ENCODE measurements around the gene CLCN4.

DNA sequence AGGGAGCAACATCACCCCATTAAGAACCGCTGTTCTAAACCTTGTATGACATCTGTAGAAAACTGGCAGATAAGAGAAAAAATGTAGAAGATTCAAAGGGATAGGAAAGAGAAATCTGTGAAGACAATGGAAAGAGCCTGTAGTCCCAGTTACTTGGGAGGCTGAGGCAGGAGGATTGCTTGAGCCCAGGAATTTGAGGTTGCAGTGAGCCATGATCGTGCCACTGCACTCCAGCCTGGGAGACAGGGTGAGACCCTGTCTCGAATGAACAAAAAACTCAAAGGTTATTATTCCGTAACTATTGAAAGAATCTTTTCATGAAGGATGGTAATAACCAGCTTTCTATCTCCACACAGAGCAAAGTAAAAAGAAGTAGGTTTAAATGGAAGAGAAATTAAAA, 1.6 kb upstream of the CLCN4 start:
- TF ChIP-seq, protein P1, sequence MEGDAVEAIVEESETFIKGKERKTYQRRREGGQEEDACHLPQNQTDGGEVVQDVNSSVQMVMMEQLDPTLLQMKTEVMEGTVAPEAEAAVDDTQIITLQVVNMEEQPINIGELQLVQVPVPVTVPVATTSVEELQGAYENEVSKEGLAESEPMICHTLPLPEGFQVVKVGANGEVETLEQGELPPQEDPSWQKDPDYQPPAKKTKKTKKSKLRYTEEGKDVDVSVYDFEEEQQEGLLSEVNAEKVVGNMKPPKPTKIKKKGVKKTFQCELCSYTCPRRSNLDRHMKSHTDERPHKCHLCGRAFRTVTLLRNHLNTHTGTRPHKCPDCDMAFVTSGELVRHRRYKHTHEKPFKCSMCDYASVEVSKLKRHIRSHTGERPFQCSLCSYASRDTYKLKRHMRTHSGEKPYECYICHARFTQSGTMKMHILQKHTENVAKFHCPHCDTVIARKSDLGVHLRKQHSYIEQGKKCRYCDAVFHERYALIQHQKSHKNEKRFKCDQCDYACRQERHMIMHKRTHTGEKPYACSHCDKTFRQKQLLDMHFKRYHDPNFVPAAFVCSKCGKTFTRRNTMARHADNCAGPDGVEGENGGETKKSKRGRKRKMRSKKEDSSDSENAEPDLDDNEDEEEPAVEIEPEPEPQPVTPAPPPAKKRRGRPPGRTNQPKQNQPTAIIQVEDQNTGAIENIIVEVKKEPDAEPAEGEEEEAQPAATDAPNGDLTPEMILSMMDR (tag by site-specific recombination; IDR thresholded peaks at IDR 0.05): no peak
- TF ChIP-seq ZNF335 (tag by site-specific recombination; conservative IDR thresholded peaks at IDR 0.05): no peak
- TF ChIP-seq MYNN (tag by site-specific recombination; IDR thresholded peaks at IDR 0.05; ENCODE audit: borderline replicate concordance): no peak
- TF ChIP-seq, protein P2, sequence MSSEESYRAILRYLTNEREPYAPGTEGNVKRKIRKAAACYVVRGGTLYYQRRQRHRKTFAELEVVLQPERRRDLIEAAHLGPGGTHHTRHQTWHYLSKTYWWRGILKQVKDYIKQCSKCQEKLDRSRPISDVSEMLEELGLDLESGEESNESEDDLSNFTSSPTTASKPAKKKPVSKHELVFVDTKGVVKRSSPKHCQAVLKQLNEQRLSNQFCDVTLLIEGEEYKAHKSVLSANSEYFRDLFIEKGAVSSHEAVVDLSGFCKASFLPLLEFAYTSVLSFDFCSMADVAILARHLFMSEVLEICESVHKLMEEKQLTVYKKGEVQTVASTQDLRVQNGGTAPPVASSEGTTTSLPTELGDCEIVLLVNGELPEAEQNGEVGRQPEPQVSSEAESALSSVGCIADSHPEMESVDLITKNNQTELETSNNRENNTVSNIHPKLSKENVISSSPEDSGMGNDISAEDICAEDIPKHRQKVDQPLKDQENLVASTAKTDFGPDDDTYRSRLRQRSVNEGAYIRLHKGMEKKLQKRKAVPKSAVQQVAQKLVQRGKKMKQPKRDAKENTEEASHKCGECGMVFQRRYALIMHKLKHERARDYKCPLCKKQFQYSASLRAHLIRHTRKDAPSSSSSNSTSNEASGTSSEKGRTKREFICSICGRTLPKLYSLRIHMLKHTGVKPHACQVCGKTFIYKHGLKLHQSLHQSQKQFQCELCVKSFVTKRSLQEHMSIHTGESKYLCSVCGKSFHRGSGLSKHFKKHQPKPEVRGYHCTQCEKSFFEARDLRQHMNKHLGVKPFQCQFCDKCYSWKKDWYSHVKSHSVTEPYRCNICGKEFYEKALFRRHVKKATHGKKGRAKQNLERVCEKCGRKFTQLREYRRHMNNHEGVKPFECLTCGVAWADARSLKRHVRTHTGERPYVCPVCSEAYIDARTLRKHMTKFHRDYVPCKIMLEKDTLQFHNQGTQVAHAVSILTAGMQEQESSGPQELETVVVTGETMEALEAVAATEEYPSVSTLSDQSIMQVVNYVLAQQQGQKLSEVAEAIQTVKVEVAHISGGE (tag by site-specific recombination; conservative IDR thresholded peaks at IDR 0.05; ENCODE audit: low read depth): no peak
- TF ChIP-seq ZNF514 (tag by site-specific recombination; IDR thresholded peaks at IDR 0.05): no peak
- TF ChIP-seq, protein P3, sequence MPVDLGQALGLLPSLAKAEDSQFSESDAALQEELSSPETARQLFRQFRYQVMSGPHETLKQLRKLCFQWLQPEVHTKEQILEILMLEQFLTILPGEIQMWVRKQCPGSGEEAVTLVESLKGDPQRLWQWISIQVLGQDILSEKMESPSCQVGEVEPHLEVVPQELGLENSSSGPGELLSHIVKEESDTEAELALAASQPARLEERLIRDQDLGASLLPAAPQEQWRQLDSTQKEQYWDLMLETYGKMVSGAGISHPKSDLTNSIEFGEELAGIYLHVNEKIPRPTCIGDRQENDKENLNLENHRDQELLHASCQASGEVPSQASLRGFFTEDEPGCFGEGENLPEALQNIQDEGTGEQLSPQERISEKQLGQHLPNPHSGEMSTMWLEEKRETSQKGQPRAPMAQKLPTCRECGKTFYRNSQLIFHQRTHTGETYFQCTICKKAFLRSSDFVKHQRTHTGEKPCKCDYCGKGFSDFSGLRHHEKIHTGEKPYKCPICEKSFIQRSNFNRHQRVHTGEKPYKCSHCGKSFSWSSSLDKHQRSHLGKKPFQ (tag by site-specific recombination; IDR thresholded peaks at IDR 0.05): no peak
- no peak for TF ChIP-seq WT1 (tag by site-specific recombination; IDR thresholded peaks at IDR 0.05)
- no peak for TF ChIP-seq TCF7L2 (IDR thresholded peaks at IDR 0.05; ENCODE audit: borderline replicate concordance, low read depth, low read length)
- TF ChIP-seq EGR2 (tag by site-specific recombination; IDR thresholded peaks at IDR 0.05; ENCODE audit: low read depth): no peak
- TF ChIP-seq ZNF558 (tag by site-specific recombination; IDR thresholded peaks at IDR 0.05): no peak
- TF ChIP-seq, protein P4, sequence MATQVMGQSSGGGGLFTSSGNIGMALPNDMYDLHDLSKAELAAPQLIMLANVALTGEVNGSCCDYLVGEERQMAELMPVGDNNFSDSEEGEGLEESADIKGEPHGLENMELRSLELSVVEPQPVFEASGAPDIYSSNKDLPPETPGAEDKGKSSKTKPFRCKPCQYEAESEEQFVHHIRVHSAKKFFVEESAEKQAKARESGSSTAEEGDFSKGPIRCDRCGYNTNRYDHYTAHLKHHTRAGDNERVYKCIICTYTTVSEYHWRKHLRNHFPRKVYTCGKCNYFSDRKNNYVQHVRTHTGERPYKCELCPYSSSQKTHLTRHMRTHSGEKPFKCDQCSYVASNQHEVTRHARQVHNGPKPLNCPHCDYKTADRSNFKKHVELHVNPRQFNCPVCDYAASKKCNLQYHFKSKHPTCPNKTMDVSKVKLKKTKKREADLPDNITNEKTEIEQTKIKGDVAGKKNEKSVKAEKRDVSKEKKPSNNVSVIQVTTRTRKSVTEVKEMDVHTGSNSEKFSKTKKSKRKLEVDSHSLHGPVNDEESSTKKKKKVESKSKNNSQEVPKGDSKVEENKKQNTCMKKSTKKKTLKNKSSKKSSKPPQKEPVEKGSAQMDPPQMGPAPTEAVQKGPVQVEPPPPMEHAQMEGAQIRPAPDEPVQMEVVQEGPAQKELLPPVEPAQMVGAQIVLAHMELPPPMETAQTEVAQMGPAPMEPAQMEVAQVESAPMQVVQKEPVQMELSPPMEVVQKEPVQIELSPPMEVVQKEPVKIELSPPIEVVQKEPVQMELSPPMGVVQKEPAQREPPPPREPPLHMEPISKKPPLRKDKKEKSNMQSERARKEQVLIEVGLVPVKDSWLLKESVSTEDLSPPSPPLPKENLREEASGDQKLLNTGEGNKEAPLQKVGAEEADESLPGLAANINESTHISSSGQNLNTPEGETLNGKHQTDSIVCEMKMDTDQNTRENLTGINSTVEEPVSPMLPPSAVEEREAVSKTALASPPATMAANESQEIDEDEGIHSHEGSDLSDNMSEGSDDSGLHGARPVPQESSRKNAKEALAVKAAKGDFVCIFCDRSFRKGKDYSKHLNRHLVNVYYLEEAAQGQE (tag by site-specific recombination; IDR thresholded peaks at IDR 0.05): no peak
- no peak for TF ChIP-seq ZNF792 (tag by site-specific recombination; IDR thresholded peaks at IDR 0.05)

All from HEK293 (cell line).